HG03342 (cell line): ENCODE data around the gene PAWR.
A peak's percentile ranks its signal among the peaks of the same experiment; 100 is the strongest.
"Not testable (repeated sequence)": the region's sequence is repeated elsewhere in the genome, so short reads cannot be mapped to it uniquely, and the experiment has no call there.

Experiments used
- ATAC-seq: cut with Tn5 transposase; IDR thresholded peaks from one replicate; pipeline ENCODE4 v1.9.1; 2021; ENCODE audit warnings: mild to moderate bottlenecking, moderate library complexity; ENCODE audit not compliant: unreplicated experiment

The PAWR gene

GRCh38 chr12:79650440-79650839 is 40.3 kb downstream of the PAWR start:
- ATAC-seq: no peak

DNA sequence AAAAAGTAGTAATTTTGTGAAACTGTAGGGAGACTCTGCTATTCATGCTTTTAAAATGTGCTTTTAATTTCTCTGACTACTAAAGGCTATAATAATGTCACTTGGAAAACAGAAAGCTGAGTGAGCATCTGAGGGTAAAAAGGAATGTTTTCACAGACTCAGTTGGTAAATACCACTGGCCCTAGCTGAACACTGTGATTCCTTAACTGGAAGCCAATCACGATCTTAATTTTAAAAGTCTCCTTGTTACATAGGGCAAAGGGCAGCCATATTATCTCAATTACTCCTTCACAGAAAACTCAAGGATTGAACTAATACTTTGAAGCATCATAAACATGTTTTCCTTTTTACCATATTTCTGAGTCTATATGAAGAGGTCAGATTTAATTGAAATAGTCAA is 41.9 kb downstream of the PAWR start:
- ATAC-seq: no peak

- ATAC-seq: not testable (repeated sequence)
Measured at GRCh38 chr12:79646843-79647242, 43.9 kb downstream of the PAWR start.

DNA sequence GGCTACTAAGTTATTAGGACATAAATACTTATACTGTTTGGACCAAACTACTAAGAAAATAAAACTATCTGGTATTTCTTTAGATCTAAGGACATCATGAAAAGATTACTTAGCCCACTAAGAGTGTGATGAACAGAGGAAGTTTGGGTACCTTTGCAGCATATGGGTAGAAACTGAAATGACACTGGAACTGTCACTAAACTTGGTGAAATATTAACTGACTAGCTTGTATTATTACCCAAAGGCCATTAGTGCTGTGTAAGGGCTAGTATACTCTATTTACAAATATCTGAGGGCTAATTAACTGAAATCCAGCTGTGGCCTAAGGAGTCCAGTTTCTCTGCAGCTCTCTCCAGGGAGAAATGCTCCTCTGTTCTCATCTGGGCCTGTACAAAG is 45.5 kb downstream of the PAWR start:
- ATAC-seq: peak; percentile 99

- peak; percentile 8 for ATAC-seq
Measured at GRCh38 chr12:79644274-79645234, 46.2 kb downstream of the PAWR start.

GRCh38 chr12:79643821-79644220 is 46.9 kb downstream of the PAWR start:
- no peak for ATAC-seq

- ATAC-seq: no peak
Measured at GRCh38 chr12:79638490-79638889, 52.3 kb downstream of the PAWR start.

DNA sequence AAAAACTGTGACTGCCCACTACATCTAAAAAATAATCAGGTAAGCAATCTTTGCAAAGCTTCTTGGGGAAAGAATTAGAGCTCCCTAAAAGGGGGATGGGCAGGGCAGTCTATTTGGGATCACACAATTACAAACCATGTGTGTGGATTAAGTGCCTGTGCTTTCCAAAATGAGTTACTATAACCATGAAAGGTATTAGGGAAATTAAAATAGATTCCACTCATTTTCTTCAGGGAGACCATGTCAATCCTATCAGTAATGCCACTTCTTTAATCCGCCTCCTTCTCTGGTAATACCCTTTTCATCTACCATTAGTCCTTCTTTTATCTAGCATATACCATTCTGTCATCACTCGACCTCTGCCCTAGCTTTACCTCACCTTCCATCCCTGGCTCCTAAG is 53.7 kb downstream of the PAWR start:
- no peak for ATAC-seq

- no peak for ATAC-seq
Measured at GRCh38 chr12:79635676-79636075, 55.1 kb downstream of the PAWR start.

DNA sequence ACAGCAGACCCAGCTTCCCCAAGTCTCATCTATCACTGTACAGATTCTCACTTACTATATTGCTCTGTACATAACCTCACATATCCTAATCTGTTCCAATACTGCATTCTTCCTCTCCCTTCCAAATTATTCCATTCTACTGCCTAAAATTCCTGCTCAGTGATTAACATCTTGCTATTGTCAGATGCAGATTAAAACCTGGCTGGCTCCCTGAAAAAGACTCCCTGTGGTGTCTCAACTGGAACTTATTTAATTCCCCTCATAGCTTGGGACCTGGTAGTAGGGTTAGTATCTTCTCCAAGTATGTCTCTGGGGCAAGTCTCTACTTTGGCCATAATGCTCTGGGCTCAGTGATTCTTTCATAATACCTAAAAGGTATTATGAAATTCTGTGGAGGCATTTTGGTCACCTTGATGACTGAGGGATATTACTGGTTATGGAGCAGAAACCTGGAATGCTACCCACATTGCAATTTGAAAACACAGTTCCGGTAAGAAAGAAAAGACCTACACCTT is 55.8 kb downstream of the PAWR start:
- no peak for ATAC-seq

DNA sequence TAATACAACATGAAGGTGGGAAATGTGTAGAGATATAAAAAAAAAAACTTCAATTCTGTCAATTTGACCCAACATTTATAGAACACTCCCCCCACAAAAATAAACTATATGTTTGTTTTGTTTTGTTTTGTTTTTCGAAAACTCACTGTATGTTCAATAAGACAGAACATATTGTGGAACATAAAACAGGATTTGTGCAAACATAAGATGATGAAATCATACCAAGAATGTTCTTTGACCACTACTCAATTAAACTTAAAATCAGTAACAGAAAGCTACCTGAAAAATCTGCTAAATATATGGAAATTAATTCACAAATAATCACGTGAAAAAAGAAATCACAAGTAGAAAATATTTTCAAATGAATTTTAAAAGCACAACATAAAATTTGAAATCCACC is 61.2 kb downstream of the PAWR start:
- no peak for ATAC-seq

- ATAC-seq: not testable (repeated sequence)
Measured at GRCh38 chr12:79626735-79627134, 64.0 kb downstream of the PAWR start.

DNA sequence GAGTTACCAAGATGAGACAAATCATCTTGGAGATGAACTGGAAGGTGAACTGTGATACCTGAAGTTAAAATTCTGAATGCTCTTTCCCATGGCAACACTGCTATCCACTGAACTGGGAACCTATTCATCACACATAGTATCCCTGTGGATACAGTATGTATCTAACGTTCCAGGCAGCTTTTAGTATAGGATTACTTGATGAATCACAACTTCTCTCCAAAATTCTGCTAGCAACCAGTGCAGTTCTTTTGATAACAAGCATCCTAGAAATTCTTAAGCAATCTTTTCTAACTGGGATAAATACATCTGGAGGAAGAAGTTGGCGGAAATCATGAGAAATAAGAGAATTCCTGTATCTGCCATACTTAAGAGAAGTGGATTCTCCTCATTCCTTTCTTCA is 66.4 kb downstream of the PAWR start:
- ATAC-seq: no peak

DNA sequence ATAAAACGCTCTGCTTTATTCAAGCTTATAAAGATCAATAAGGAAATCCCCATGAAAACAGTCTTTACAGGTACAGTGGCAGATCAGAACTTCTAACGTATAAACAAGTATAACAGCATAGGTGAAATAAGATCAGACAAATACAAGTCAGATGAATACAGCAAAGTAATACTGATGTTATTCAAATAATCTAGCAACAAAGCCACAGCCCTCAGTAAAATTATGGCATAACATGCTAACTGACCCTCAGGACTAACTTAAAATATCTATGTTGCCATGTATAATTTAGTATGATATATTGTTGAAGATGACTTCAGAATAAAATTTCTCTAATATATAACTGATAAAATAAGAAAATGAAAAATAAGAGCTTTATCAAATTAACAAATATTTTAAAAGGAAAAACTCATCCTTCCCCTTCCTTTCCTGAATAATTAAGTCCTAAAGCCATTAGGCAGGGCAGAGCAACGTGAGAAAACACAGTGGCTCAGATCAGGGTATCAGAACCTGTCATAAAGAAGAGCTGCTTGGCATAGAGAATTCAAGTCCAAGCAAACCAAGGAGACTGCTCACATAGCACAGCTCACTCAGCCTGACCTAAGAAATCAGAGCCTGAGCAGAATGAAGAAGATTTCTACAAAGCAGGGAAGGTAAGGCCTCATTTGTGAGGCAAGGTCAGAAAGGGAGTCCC is 70.7 kb downstream of the PAWR start:
- no peak for ATAC-seq

- no peak for ATAC-seq
Measured at GRCh38 chr12:79618848-79619404, 71.8 kb downstream of the PAWR start.

DNA sequence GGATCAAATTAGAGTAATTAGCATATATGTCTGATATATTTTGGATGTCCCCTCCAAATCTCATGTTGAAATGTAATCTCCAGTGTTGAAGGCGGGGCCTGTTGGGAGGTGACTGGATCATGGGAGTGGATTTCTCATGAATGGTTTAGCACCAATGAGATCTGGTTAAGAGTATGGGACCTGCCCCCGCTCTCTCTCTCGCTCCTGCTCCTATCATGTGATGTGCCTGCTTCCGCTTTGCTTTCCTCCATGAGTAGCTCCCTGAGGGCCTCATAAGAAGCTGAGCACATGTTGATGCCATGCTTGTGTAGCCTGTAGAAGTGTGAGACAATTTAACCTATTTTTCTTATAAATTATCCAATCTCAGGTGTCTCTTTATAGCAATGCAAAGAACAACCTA is 73.1 kb downstream of the PAWR start:
- ATAC-seq: no peak

DNA sequence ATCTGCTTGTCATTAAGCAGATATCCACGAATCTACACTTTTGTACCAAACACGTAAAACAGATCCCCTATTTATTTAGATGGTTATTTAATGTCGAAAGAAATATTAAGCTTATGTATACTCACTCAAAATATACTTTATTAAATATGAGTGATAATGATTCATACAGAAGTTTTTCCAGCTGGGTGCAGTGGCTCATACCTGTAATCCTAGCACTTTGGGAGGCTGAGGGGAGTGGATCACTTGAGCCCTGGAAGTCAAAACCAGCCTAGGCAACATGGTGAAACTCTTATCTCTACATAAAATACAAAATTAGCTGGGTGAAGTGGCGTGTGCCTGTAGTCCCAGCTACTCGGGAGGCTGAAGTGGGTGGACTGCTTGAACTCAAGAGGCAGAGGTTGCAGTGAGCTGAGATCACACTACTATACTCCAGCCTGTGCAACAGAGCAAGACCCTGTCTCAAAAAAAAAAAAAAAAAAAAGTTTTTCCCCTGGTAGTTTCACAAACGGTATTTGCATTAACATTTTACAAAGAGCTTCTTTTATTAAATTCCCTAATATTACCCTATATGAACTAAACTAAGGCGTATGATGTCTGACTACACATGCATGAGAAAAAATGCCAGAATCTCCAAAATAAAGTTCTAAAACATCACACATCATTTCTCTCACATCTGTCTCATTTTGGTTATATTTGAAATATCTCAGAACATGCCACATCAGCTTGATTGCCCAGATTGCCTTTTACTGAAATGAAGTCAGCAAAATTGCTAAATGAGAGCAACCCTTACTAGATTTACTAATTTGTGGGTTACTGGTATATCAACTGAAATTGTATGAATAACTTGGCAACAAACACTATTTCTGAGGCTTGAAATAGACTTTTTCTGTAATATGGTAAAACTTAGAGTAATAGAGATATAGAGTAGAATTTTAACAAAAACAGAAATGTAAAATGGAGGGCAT is 74.9 kb downstream of the PAWR start:
- peak; percentile 58 for ATAC-seq

DNA sequence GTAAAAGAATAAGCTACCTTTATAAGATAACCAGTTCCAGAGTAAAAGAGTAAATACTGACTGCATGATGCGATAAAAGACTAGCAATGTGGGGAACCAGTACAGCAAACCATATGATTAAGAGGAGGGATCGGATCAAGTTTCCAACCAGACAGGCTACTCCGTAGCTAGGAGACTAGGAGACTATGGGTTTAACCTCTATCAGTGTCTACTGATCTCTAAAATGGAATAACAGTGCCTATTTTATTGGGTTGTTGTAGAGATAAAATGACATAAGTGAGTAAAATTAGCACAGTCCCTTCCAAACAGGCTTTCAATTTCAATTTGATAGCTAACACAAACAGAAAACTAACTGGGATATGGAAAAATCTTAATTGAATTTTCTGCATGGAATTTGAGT is 76.0 kb downstream of the PAWR start:
- no peak for ATAC-seq

DNA sequence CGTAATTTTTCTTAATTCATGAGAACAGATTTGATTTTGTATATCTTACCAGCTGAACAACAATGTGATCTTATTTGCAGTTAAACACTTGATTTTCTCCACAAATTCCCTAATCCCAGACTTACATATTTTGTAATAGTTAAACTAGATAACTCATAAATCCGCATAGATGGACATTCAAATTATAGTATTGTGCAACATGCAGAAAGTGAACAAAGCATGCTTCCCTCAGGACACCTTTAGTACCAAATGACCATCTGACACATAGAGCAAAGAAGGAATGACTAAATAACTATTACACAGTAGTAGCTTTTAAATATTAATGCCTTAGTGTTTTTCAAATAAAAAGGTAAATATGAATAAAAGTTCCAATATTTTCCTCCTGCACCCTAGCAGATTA is 88.9 kb downstream of the PAWR start:
- ATAC-seq: no peak

DNA sequence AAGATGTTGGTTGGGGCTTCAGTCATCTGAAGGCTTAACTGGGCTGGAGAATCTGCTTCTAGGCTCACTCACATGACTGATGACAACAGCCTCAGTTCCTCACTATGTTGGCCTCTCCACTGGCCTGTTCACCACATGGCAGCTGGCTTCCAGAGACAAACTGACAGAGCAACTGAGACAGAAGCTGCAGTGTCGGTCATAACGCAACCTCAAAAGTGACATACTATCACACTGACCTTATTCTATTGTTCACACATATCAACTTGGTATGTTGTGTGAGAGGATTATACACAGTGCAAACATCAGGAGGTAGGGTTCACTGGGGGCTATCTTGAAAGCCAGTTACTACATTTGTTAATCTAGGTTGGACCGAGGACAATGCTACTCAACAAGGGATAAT is 92.9 kb downstream of the PAWR start:
- no peak for ATAC-seq
